Vagina (tissue), 2 donors: Measurements from ENCODE around the gene PTPRN2. TPM values are rescaled to one million over a fixed set of nuclear protein-coding genes. Genes with fewer than 3 reads are reported as not detected.

Source experiments
- DNase-seq, 2 donors: peaks; one replicate each; pipeline ENCODE4 v3.0.0-alpha.2; 2017; ENCODE audit errors: extremely low spot score in 2 of 2
- H3K27ac ChIP-seq: fragments of 200-600 bp; sonication (generic); one replicate; pipeline ENCODE4 v1.5.1; 2019
- H3K27me3 ChIP-seq: fragments of 200-600 bp; sonication (generic); one replicate; pipeline ENCODE4 v1.5.1; 2019
- H3K36me3 ChIP-seq, 2 donors: fragments of 200-600 bp; sonication (generic); one replicate each; pipeline ENCODE4 v1.5.1; 2017 to 2019
- H3K4me1 ChIP-seq: fragments of 200-600 bp; sonication (generic); one replicate; pipeline ENCODE4 v1.5.1; 2019
- H3K4me3 ChIP-seq, 2 donors: fragments of 200-600 bp; sonication (generic); 1 replicate in 1 of 2; 2 replicates in 1 of 2; pipeline ENCODE4 v1.5.1; 2016 to 2019
- H3K9me3 ChIP-seq: fragments of 200-600 bp; sonication (generic); one replicate; pipeline ENCODE4 v1.5.1; 2019
- POLR2A ChIP-seq, 2 donors: fragments of 450-650 bp; IDR thresholded peaks; one replicate each; pipeline ENCODE4 v1.6.1; 2017; ENCODE audit warnings: antibody characterized with exemption in 2 of 2, mild to moderate bottlenecking in 2 of 2, moderate library complexity in 2 of 2
- POLR2AphosphoS5 ChIP-seq, 2 donors: sonication (generic); formaldehyde crosslinking; IDR thresholded peaks; one replicate each; pipeline ENCODE4 v1.9.0; 2017; ENCODE audit warnings: antibody characterized with exemption in 2 of 2, mild to moderate bottlenecking in 2 of 2, low read depth in 1 of 2; ENCODE audit not compliant: insufficient read depth in 1 of 2
- intact Hi-C: fragments of 100-400 bp; cut with DNase I; formaldehyde crosslinking; loops from one replicate; pipeline ENCODE4 v1.15.1; 2023
- total RNA-seq: library from RNA; depleted of rRNA; stranded (reverse); fragments of >200 nt; gene quantifications from one replicate; pipeline ENCODE4 v1.2.3, GENCODE V29; 2016
- TF ChIP-seq, protein P1 (sequence below), 3 experiments: fragments of 450-650 bp in 2 of 3; fragments of 200-600 bp in 1 of 3; sonication (generic) in 1 of 3; IDR thresholded peaks; one replicate each; pipeline ENCODE4 v1.5.1; 2017 to 2019; ENCODE audit warnings: antibody characterized with exemption in 3 of 3, mild to moderate bottlenecking in 2 of 3, moderate library complexity in 2 of 3

PTPRN2 gene
- total RNA-seq, 1 donor from 2014 or later, result 7.4 TPM

DNA sequence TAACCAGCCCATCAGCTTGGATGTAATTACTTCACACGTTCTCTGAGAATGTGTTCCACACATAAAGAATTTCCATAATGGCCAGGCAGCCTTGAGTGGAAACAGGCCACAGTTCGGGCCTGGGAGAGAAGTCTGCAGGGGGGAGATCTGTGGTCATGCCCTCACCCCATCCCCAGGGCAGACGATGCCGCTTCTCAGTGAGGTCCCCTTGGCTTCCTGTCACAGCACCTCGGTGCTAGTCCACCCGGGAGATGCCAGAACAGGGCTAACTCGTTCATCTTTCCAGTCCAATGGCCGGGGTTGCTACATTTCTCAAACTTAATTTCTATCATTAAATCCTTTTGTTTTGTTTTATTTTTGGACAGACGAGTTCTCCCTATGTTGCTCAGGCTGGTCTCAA lies 624.1 kb downstream of the PTPRN2 start:
- TF ChIP-seq POLR2AphosphoS5 (IDR thresholded peaks at IDR 0.05; ENCODE audit: insufficient read depth in 1 of 2, low read depth in 1 of 2) (no peak), POLR2A (IDR thresholded peaks at IDR 0.05) (no peak)
- TF ChIP-seq, protein P1, sequence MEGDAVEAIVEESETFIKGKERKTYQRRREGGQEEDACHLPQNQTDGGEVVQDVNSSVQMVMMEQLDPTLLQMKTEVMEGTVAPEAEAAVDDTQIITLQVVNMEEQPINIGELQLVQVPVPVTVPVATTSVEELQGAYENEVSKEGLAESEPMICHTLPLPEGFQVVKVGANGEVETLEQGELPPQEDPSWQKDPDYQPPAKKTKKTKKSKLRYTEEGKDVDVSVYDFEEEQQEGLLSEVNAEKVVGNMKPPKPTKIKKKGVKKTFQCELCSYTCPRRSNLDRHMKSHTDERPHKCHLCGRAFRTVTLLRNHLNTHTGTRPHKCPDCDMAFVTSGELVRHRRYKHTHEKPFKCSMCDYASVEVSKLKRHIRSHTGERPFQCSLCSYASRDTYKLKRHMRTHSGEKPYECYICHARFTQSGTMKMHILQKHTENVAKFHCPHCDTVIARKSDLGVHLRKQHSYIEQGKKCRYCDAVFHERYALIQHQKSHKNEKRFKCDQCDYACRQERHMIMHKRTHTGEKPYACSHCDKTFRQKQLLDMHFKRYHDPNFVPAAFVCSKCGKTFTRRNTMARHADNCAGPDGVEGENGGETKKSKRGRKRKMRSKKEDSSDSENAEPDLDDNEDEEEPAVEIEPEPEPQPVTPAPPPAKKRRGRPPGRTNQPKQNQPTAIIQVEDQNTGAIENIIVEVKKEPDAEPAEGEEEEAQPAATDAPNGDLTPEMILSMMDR (IDR thresholded peaks at IDR 0.05), result no peak
- intact Hi-C loops, result no loop called here

DNA sequence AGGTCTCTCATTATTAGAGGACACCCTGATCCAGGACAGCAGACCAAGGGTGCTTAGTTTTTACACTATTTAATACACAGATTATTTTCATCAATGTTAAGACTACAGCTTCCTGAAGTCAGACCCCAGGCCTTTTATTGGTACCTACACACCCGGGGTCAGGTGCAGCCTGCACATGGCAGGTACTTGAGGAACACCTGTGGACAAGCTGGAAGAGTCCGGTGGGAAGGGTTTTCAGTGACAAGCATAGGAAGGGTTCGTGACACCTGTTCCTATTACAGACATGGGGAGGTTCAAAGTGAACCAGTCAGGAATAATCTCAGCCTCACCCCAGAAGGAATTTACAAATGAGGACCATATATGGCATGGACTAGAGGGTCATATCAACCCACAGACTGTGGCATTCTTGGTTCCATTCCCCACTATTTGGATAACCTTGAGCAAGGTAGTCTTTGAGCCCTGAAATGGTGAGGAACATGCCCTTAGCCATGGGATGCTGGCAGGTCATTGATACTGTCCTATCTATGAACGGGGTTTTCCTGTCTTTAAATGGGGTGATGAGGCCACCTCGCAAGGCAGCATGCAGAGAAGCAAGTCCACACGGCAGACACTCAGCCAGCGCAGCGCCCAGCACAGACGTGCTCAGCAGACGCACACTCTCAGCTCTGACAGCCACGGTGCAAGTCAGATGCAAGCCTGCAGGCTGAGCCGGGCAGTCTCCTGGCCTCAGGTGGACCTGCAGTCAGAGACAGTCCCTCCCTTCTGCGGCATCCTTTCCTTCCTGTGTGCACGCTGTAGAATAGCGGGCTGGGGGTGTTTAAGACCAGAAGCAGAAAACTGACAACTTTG lies 624.9 kb downstream of the PTPRN2 start:
- DNase-seq, result no peak
- intact Hi-C loops, result no loop called here
- no peaks in the 10 kb centered on the region for H3K27me3 ChIP-seq

More for the DNA sequence above, 624.1 kb downstream of the PTPRN2 start:
- H3K9me3 ChIP-seq, result no peaks in the 10 kb centered on the region
- no peaks in the 10 kb centered on the region for H3K4me1 ChIP-seq
- no peaks in the 10 kb centered on the region for H3K27me3 ChIP-seq
- no peak for DNase-seq
- no peak overlapping the region for H3K4me3 ChIP-seq
- H3K27ac ChIP-seq, result no peak overlapping the region
- H3K36me3 ChIP-seq, result no peaks in the 10 kb centered on the region

GRCh38 chr7:157961731-157962457 lies 625.7 kb downstream of the PTPRN2 start:
- no peaks in the 10 kb centered on the region for H3K36me3 ChIP-seq
- TF ChIP-seq, protein P1 (IDR thresholded peaks at IDR 0.05), result no peak
- H3K4me3 ChIP-seq, result no peak overlapping the region
- H3K27ac ChIP-seq, result no peak overlapping the region
- DNase-seq, result no peak
- no peaks in the 10 kb centered on the region for H3K4me1 ChIP-seq
- no peaks in the 10 kb centered on the region for H3K27me3 ChIP-seq
- H3K9me3 ChIP-seq, result no peaks in the 10 kb centered on the region
- intact Hi-C loops, result no loop called here

More for the DNA sequence above, 624.9 kb downstream of the PTPRN2 start:
- Histone ChIP-seq H3K27ac (no peak overlapping the region), H3K4me3 (no peak overlapping the region), H3K36me3 (no peaks in the 10 kb centered on the region), H3K4me1 (no peaks in the 10 kb centered on the region), H3K9me3 (no peaks in the 10 kb centered on the region)
- TF ChIP-seq, protein P1 (IDR thresholded peaks at IDR 0.05), result no peak
- TF ChIP-seq POLR2A (IDR thresholded peaks at IDR 0.05) (no peak), POLR2AphosphoS5 (IDR thresholded peaks at IDR 0.05; ENCODE audit: insufficient read depth in 1 of 2, low read depth in 1 of 2) (no peak)

GRCh38 chr7:157955348-157955999 lies 632.1 kb downstream of the PTPRN2 start:
- H3K4me3 ChIP-seq, result no peak overlapping the region
- no peak overlapping the region for H3K27ac ChIP-seq
- DNase-seq, result no peak
- no peaks in the 10 kb centered on the region for H3K4me1 ChIP-seq
- intact Hi-C loops, result no loop called here
- TF ChIP-seq POLR2A (IDR thresholded peaks at IDR 0.05) (no peak), POLR2AphosphoS5 (IDR thresholded peaks at IDR 0.05; ENCODE audit: insufficient read depth in 1 of 2, low read depth in 1 of 2) (no peak)
- TF ChIP-seq, protein P1 (IDR thresholded peaks at IDR 0.05), result no peak
- H3K9me3 ChIP-seq, result peaks cover 2% of the 10 kb centered on the region
- H3K36me3 ChIP-seq, result no peaks in the 10 kb centered on the region
- H3K27me3 ChIP-seq, result no peaks in the 10 kb centered on the region
